Fibroblast of lung (primary cell): ENCODE results near the gene KCTD11. TPM values are rescaled to one million over a fixed set of nuclear protein-coding genes. Genes with fewer than 3 reads are reported as not detected.

Source experiments
- polyA plus RNA-seq, 2 donors: library from polyadenylated mRNA; depleted of rRNA in 1 of 2; stranded (reverse) in 1 of 2; unstranded in 1 of 2; fragments of >200 nt; gene quantifications; 2 replicates each; pipeline ENCODE4 v1.2.1, GENCODE V29; 2011 to 2012; ENCODE audit warnings: missing spikeins in 1 of 2
- total RNA-seq: library from RNA; depleted of rRNA; stranded (reverse); fragments of >200 nt; gene quantifications from 2 replicates; pipeline ENCODE4 v1.2.1, GENCODE V29; 2014

The KCTD11 gene
- total and polyA plus RNA-seq, 2 donors (not counting 1 experiment from before 2014, with no cell fraction given), result 8.8 to 11.9 TPM

Other genes with a start within 250 kb of the KCTD11 start
Only the 30 nearest of the 36 such genes appear.
- 0.66 and 0.77 TPM in 2 replicates for gene ASGR1, start 172.8 kb upstream of the KCTD11 start, total RNA-seq
- 0.14 and 0.19 TPM in 2 replicates for gene ASGR1, start 172.8 kb upstream of the KCTD11 start, polyA plus RNA-seq
- gene DLG4, start 132.3 kb upstream of the KCTD11 start, total RNA-seq, result 12.6 and 22.0 TPM in 2 replicates
- gene DLG4, start 132.3 kb upstream of the KCTD11 start, polyA plus RNA-seq, result 11.3 and 14.2 TPM in 2 replicates
- 185 and 313 TPM in 2 replicates for gene ACADVL, start 132.2 kb upstream of the KCTD11 start, total RNA-seq
- gene ACADVL, start 132.2 kb upstream of the KCTD11 start, polyA plus RNA-seq, result 129 and 143 TPM in 2 replicates
- gene DVL2, start 117.6 kb upstream of the KCTD11 start, total RNA-seq, result 91.8 and 95.8 TPM in 2 replicates
- 8.1 and 8.6 TPM in 2 replicates for gene DVL2, start 117.6 kb upstream of the KCTD11 start, polyA plus RNA-seq
- gene PHF23, start 112.7 kb upstream of the KCTD11 start, total RNA-seq, result 41.6 and 45.4 TPM in 2 replicates
- 46.6 and 48.7 TPM in 2 replicates for gene PHF23, start 112.7 kb upstream of the KCTD11 start, polyA plus RNA-seq
- gene GABARAP, start 109.7 kb upstream of the KCTD11 start, total RNA-seq, result 173 and 224 TPM in 2 replicates
- gene GABARAP, start 109.7 kb upstream of the KCTD11 start, polyA plus RNA-seq, result 978 and 1,154 TPM in 2 replicates
- 23.1 and 40.5 TPM in 2 replicates for gene CTDNEP1, start 100.4 kb upstream of the KCTD11 start, total RNA-seq
- 134 and 149 TPM in 2 replicates for gene CTDNEP1, start 100.4 kb upstream of the KCTD11 start, polyA plus RNA-seq
- 31.3 and 33.2 TPM in 2 replicates for gene ELP5, start 99.9 kb upstream of the KCTD11 start, total RNA-seq
- 22.6 and 52.2 TPM in 2 replicates for gene ELP5, start 99.9 kb upstream of the KCTD11 start, polyA plus RNA-seq
- gene CLDN7, start 89.7 kb upstream of the KCTD11 start, total RNA-seq, result 2.6 and 17.2 TPM in 2 replicates
- gene CLDN7, start 89.7 kb upstream of the KCTD11 start, polyA plus RNA-seq, result 1.0 and 2.3 TPM in 2 replicates
- under 0.01 TPM in 2 replicates for gene SLC2A4, start 70.4 kb upstream of the KCTD11 start, total RNA-seq
- 0.09 and 0.19 TPM in 2 replicates for gene SLC2A4, start 70.4 kb upstream of the KCTD11 start, polyA plus RNA-seq
- under 0.01 TPM in 1 of 2 replicates, not detected in the other for gene YBX2, start 57.5 kb upstream of the KCTD11 start, total RNA-seq
- gene YBX2, start 57.5 kb upstream of the KCTD11 start, polyA plus RNA-seq, result not detected in 2 replicates
- gene EIF5A, start 44.5 kb upstream of the KCTD11 start, total RNA-seq, result 275 and 347 TPM in 2 replicates
- 752 and 1,278 TPM in 2 replicates for gene EIF5A, start 44.5 kb upstream of the KCTD11 start, polyA plus RNA-seq
- 30.6 and 38.5 TPM in 2 replicates for gene GPS2, start 36.8 kb upstream of the KCTD11 start, total RNA-seq
- gene GPS2, start 36.8 kb upstream of the KCTD11 start, polyA plus RNA-seq, result 55.3 and 65.6 TPM in 2 replicates
- 18.2 and 20.1 TPM in 2 replicates for gene NEURL4, start 22.8 kb upstream of the KCTD11 start, total RNA-seq
- gene NEURL4, start 22.8 kb upstream of the KCTD11 start, polyA plus RNA-seq, result 6.0 and 8.3 TPM in 2 replicates
- gene ACAP1, start 15.6 kb upstream of the KCTD11 start, total RNA-seq, result 2.1 and 3.9 TPM in 2 replicates
- gene ACAP1, start 15.6 kb upstream of the KCTD11 start, polyA plus RNA-seq, result 0.06 and 0.40 TPM in 2 replicates
- gene TMEM95, start 3.0 kb downstream of the KCTD11 start, total RNA-seq, result not detected in 2 replicates
- gene TMEM95, start 3.0 kb downstream of the KCTD11 start, polyA plus RNA-seq, result not detected in 2 replicates
- 0.66 and 1.0 TPM in 2 replicates for gene TNK1, start 28.9 kb downstream of the KCTD11 start, total RNA-seq
- gene TNK1, start 28.9 kb downstream of the KCTD11 start, polyA plus RNA-seq, result 0.15 and 0.20 TPM in 2 replicates
- gene PLSCR3, start 42.4 kb downstream of the KCTD11 start, total RNA-seq, result 18.7 and 25.4 TPM in 2 replicates
- gene PLSCR3, start 42.4 kb downstream of the KCTD11 start, polyA plus RNA-seq, result 39.1 and 42.1 TPM in 2 replicates
- gene TMEM256, start 51.9 kb downstream of the KCTD11 start, total RNA-seq, result 206 and 212 TPM in 2 replicates
- 59.1 and 78.7 TPM in 2 replicates for gene TMEM256, start 51.9 kb downstream of the KCTD11 start, polyA plus RNA-seq
- 5.1 and 12.1 TPM in 2 replicates for gene NLGN2, start 55.7 kb downstream of the KCTD11 start, total RNA-seq
- 7.3 and 10.0 TPM in 2 replicates for gene NLGN2, start 55.7 kb downstream of the KCTD11 start, polyA plus RNA-seq
- not detected in 2 replicates for gene SPEM1, start 68.2 kb downstream of the KCTD11 start, total RNA-seq
- not detected in 2 replicates for gene SPEM1, start 68.2 kb downstream of the KCTD11 start, polyA plus RNA-seq
- gene SPEM2, start 73.5 kb downstream of the KCTD11 start, total RNA-seq, result not detected in 2 replicates
- not detected in 2 replicates for gene SPEM2, start 73.5 kb downstream of the KCTD11 start, polyA plus RNA-seq
- not detected in 2 replicates for gene SPEM3, start 76.7 kb downstream of the KCTD11 start, total RNA-seq
- not detected in 2 replicates for gene SPEM3, start 76.7 kb downstream of the KCTD11 start, polyA plus RNA-seq
- gene TMEM102, start 83.3 kb downstream of the KCTD11 start, total RNA-seq, result 1.5 and 1.8 TPM in 2 replicates
- 0.52 and 0.58 TPM in 2 replicates for gene TMEM102, start 83.3 kb downstream of the KCTD11 start, polyA plus RNA-seq
- gene FGF11, start 87.3 kb downstream of the KCTD11 start, total RNA-seq, result 0.33 and 1.3 TPM in 2 replicates
- 0.43 and 0.87 TPM in 2 replicates for gene FGF11, start 87.3 kb downstream of the KCTD11 start, polyA plus RNA-seq
- gene CHRNB1, start 92.9 kb downstream of the KCTD11 start, total RNA-seq, result 5.6 and 12.2 TPM in 2 replicates
- 6.3 and 9.2 TPM in 2 replicates for gene CHRNB1, start 92.9 kb downstream of the KCTD11 start, polyA plus RNA-seq
- gene ZBTB4, start 127.5 kb downstream of the KCTD11 start, total RNA-seq, result 16.4 and 29.9 TPM in 2 replicates
- gene ZBTB4, start 127.5 kb downstream of the KCTD11 start, polyA plus RNA-seq, result 21.3 and 22.3 TPM in 2 replicates
- not detected in 2 replicates for gene SLC35G6, start 129.3 kb downstream of the KCTD11 start, total RNA-seq
- gene SLC35G6, start 129.3 kb downstream of the KCTD11 start, polyA plus RNA-seq, result not detected in 2 replicates
- 60.1 and 75.8 TPM in 2 replicates for gene POLR2A, start 132.2 kb downstream of the KCTD11 start, total RNA-seq
- 6.8 and 7.1 TPM in 2 replicates for gene POLR2A, start 132.2 kb downstream of the KCTD11 start, polyA plus RNA-seq
- gene TNFSF12, start 196.9 kb downstream of the KCTD11 start, total RNA-seq, result 5.1 and 9.6 TPM in 2 replicates
- gene TNFSF12, start 196.9 kb downstream of the KCTD11 start, polyA plus RNA-seq, result 34.4 and 35.9 TPM in 2 replicates